Measurements from ENCODE around the gene HMCN2.

DNA sequence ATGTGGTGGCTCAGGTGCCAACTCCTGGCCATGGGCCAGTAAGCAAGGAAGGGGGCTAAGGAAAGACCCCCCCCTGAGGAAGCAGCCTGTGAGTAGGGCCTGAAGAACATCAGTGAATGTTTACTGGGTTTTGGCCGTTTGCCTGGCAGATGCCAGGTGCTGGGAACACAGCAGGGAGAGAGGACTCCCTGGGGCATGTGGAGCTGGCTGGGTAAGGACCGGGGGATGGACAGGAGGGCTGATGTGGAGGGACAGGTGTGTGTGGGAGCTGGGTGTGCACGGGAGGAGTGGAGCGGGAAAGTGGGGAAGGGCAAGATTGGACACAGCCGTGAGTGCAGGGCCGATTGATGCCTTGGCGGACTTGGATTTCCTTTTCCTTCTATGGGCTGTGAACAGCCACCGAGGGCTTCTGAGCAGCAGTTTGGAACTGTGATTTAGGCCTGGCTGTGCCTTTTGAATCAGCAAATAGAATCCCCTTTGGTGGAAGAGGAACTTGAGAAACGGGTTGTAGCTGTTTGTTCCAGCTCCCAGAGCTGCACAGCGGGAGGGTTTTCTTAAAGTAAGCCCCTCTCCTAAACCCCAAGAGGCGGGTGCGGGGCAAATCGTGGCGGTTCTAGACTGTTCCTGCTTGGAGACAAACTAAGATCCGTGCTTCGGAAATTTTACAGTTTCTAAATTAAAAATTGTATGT is 3.1 kb downstream of the HMCN2 start:
- TF ChIP-seq, protein P1, sequence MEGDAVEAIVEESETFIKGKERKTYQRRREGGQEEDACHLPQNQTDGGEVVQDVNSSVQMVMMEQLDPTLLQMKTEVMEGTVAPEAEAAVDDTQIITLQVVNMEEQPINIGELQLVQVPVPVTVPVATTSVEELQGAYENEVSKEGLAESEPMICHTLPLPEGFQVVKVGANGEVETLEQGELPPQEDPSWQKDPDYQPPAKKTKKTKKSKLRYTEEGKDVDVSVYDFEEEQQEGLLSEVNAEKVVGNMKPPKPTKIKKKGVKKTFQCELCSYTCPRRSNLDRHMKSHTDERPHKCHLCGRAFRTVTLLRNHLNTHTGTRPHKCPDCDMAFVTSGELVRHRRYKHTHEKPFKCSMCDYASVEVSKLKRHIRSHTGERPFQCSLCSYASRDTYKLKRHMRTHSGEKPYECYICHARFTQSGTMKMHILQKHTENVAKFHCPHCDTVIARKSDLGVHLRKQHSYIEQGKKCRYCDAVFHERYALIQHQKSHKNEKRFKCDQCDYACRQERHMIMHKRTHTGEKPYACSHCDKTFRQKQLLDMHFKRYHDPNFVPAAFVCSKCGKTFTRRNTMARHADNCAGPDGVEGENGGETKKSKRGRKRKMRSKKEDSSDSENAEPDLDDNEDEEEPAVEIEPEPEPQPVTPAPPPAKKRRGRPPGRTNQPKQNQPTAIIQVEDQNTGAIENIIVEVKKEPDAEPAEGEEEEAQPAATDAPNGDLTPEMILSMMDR (IDR thresholded peaks at IDR 0.05; ENCODE audit: extremely low read depth in 1 of 2, insufficient read depth in 1 of 2, low read depth in 1 of 2, low read length in 2 of 2), result no peak
- no peak for TF ChIP-seq EZH2 (IDR thresholded peaks at IDR 0.05; ENCODE audit: borderline replicate concordance, low read depth, low read length, severe bottlenecking)
- TF ChIP-seq MAX (IDR thresholded peaks at IDR 0.05; ENCODE audit: insufficient read depth, insufficient read length), result no peak
- TF ChIP-seq POLR2AphosphoS5 (IDR thresholded peaks at IDR 0.05; ENCODE audit: insufficient read depth, low read depth, low read length), result no peak
- no peak for TF ChIP-seq POLR2A (IDR thresholded peaks at IDR 0.05; ENCODE audit: low read depth, low read length)
- no peak for TF ChIP-seq JUN (IDR thresholded peaks at IDR 0.05; ENCODE audit: borderline replicate concordance, insufficient read depth, insufficient read length, low read depth)
